ENCODE measurements around the gene MRPL12. TPM values are rescaled to one million over a fixed set of nuclear protein-coding genes. Genes with fewer than 3 reads are reported as not detected.
A peak's percentile ranks its signal among the peaks of the same experiment; 100 is the strongest.

Gene MRPL12
- total RNA-seq, 1 donor from 2014 or later: 232 TPM

- no peak for DNase-seq (ENCODE audit: low spot score)
- no peak overlapping the region for H3K27ac Mint-ChIP-seq
- peaks cover 6% of the 10 kb centered on the region for H3K4me1 Mint-ChIP-seq (ENCODE audit: low read depth)
- intact Hi-C loops (cut with micrococcal nuclease): no loop called here
- no peaks in the 10 kb centered on the region for H3K27me3 Mint-ChIP-seq (ENCODE audit: insufficient read depth)
- H3K4me3 Mint-ChIP-seq: no peak overlapping the region
- H3K9me3 Mint-ChIP-seq: no peaks in the 10 kb centered on the region
- no peaks in the 10 kb centered on the region for H3K36me3 Mint-ChIP-seq (ENCODE audit: low read depth)
These were observed 14.6 kb downstream of the MRPL12 start for GRCh38 chr17:81717766-81718089.

- Mint-ChIP-seq H3K4me1 (ENCODE audit: low read depth) (no peaks in the 10 kb centered on the region), H3K27me3 (ENCODE audit: insufficient read depth) (no peaks in the 10 kb centered on the region), H3K27ac (no peak overlapping the region), H3K4me3 (no peak overlapping the region), H3K9me3 (no peaks in the 10 kb centered on the region), H3K36me3 (ENCODE audit: low read depth) (no peaks in the 10 kb centered on the region)
- DNase-seq (ENCODE audit: low spot score): no peak
- intact Hi-C loops (cut with micrococcal nuclease): no loop called here
These were observed 16.5 kb downstream of the MRPL12 start for GRCh38 chr17:81719410-81720266.

- Mint-ChIP-seq H3K4me3 (no peak overlapping the region), H3K36me3 (ENCODE audit: low read depth) (no peaks in the 10 kb centered on the region), H3K9me3 (no peaks in the 10 kb centered on the region), H3K4me1 (ENCODE audit: low read depth) (no peaks in the 10 kb centered on the region), H3K27ac (no peak overlapping the region), H3K27me3 (ENCODE audit: insufficient read depth) (no peaks in the 10 kb centered on the region)
- DNase-seq (ENCODE audit: low spot score): no peak
- intact Hi-C loops (cut with micrococcal nuclease): no loop called here
These were observed 17.3 kb downstream of the MRPL12 start for GRCh38 chr17:81720267-81721071.

- Mint-ChIP-seq H3K27ac (no peak overlapping the region), H3K27me3 (ENCODE audit: insufficient read depth) (peaks cover 2% of the 10 kb centered on the region), H3K36me3 (ENCODE audit: low read depth) (no peaks in the 10 kb centered on the region), H3K4me1 (ENCODE audit: low read depth) (no peaks in the 10 kb centered on the region), H3K9me3 (no peaks in the 10 kb centered on the region), H3K4me3 (no peak overlapping the region)
- intact Hi-C loops (cut with micrococcal nuclease): no loop called here
- no peak for DNase-seq (ENCODE audit: low spot score)
These were observed 19.3 kb downstream of the MRPL12 start for GRCh38 chr17:81722184-81723120.

- intact Hi-C loops (cut with micrococcal nuclease): no loop called here
- Mint-ChIP-seq H3K4me1 (ENCODE audit: low read depth) (no peaks in the 10 kb centered on the region), H3K36me3 (ENCODE audit: low read depth) (no peaks in the 10 kb centered on the region), H3K27ac (no peak overlapping the region), H3K27me3 (ENCODE audit: insufficient read depth) (peaks cover 2% of the 10 kb centered on the region), H3K4me3 (no peak overlapping the region), H3K9me3 (no peaks in the 10 kb centered on the region)
- DNase-seq (ENCODE audit: low spot score): no peak
These were observed 20.6 kb downstream of the MRPL12 start for GRCh38 chr17:81723651-81724209.

GRCh38 chr17:81725439-81725838, 22.3 kb downstream of the MRPL12 start:
- no peak for DNase-seq (ENCODE audit: low spot score)
- Mint-ChIP-seq H3K9me3 (no peaks in the 10 kb centered on the region), H3K27ac (no peak overlapping the region), H3K27me3 (ENCODE audit: insufficient read depth) (peaks cover 3% of the 10 kb centered on the region), H3K36me3 (ENCODE audit: low read depth) (no peaks in the 10 kb centered on the region), H3K4me3 (no peak overlapping the region), H3K4me1 (ENCODE audit: low read depth) (no peaks in the 10 kb centered on the region)
- intact Hi-C loops (cut with micrococcal nuclease): no loop called here

- intact Hi-C loops (cut with micrococcal nuclease): no loop called here
- Mint-ChIP-seq H3K27ac (no peak overlapping the region), H3K4me1 (ENCODE audit: low read depth) (no peaks in the 10 kb centered on the region), H3K4me3 (no peak overlapping the region), H3K27me3 (ENCODE audit: insufficient read depth) (peaks cover 5% of the 10 kb centered on the region), H3K9me3 (no peaks in the 10 kb centered on the region), H3K36me3 (ENCODE audit: low read depth) (no peaks in the 10 kb centered on the region)
- DNase-seq (ENCODE audit: low spot score): no peak
These were observed 22.8 kb downstream of the MRPL12 start for GRCh38 chr17:81726004-81726403.

GRCh38 chr17:81727324-81728031, 24.3 kb downstream of the MRPL12 start:
- no peaks in the 10 kb centered on the region for H3K36me3 Mint-ChIP-seq (ENCODE audit: low read depth)
- H3K27ac Mint-ChIP-seq: no peak overlapping the region
- H3K27me3 Mint-ChIP-seq (ENCODE audit: insufficient read depth): peaks cover 8% of the 10 kb centered on the region

GRCh38 chr17:81733507-81734404, 30.6 kb downstream of the MRPL12 start:
- Mint-ChIP-seq H3K36me3 (ENCODE audit: low read depth) (no peaks in the 10 kb centered on the region), H3K9me3 (no peaks in the 10 kb centered on the region), H3K4me3 (no peak overlapping the region), H3K27ac (no peak overlapping the region), H3K4me1 (ENCODE audit: low read depth) (peaks cover 6% of the 10 kb centered on the region), H3K27me3 (ENCODE audit: insufficient read depth) (peaks cover 11% of the 10 kb centered on the region)
- DNase-seq (ENCODE audit: low spot score): peak; percentile 62
- intact Hi-C loops (cut with micrococcal nuclease): loop anchor here (1.0 kb wide), 2 partner anchors 99 to 127 kb away; partner anchors contain the start of gene P4HB

More at GRCh38 chr17:81727324-81728031, 24.3 kb downstream of the MRPL12 start:
- H3K4me3 Mint-ChIP-seq: no peak overlapping the region
- H3K9me3 Mint-ChIP-seq: no peaks in the 10 kb centered on the region
- H3K4me1 Mint-ChIP-seq (ENCODE audit: low read depth): no peaks in the 10 kb centered on the region
- no peak for DNase-seq (ENCODE audit: low spot score)
- intact Hi-C loops (cut with micrococcal nuclease): no loop called here

GRCh38 chr17:81734405-81735263, 31.5 kb downstream of the MRPL12 start:
- H3K9me3 Mint-ChIP-seq: no peaks in the 10 kb centered on the region
- H3K27ac Mint-ChIP-seq: no peak overlapping the region
- DNase-seq (ENCODE audit: low spot score): no peak
- H3K27me3 Mint-ChIP-seq (ENCODE audit: insufficient read depth): peaks cover 15% of the 10 kb centered on the region
- no peaks in the 10 kb centered on the region for H3K36me3 Mint-ChIP-seq (ENCODE audit: low read depth)
- H3K4me1 Mint-ChIP-seq (ENCODE audit: low read depth): peaks cover 6% of the 10 kb centered on the region
- intact Hi-C loops (cut with micrococcal nuclease): no loop called here
- H3K4me3 Mint-ChIP-seq: no peak overlapping the region
